ENCODE measurements around the gene DPEP1. TPM values are rescaled to one million over a fixed set of nuclear protein-coding genes. Genes with fewer than 3 reads are reported as not detected.
"Not testable (repeated sequence)": the region's sequence is repeated elsewhere in the genome, so short reads cannot be mapped to it uniquely, and the experiment has no call there.

DPEP1 gene
- total RNA-seq, 1 donor from 2014 or later: 3.9 TPM

- DNase-seq: no peak
Observed at GRCh38 chr16:89620406-89620841, 7.0 kb downstream of the DPEP1 start.

GRCh38 chr16:89621136-89621697, 7.8 kb downstream of the DPEP1 start:
- DNase-seq: no peak

- DNase-seq: no peak
Observed at GRCh38 chr16:89621698-89622409, 8.4 kb downstream of the DPEP1 start.

- no peak for DNase-seq
Observed at GRCh38 chr16:89623511-89624261, 10.2 kb downstream of the DPEP1 start.

DNA sequence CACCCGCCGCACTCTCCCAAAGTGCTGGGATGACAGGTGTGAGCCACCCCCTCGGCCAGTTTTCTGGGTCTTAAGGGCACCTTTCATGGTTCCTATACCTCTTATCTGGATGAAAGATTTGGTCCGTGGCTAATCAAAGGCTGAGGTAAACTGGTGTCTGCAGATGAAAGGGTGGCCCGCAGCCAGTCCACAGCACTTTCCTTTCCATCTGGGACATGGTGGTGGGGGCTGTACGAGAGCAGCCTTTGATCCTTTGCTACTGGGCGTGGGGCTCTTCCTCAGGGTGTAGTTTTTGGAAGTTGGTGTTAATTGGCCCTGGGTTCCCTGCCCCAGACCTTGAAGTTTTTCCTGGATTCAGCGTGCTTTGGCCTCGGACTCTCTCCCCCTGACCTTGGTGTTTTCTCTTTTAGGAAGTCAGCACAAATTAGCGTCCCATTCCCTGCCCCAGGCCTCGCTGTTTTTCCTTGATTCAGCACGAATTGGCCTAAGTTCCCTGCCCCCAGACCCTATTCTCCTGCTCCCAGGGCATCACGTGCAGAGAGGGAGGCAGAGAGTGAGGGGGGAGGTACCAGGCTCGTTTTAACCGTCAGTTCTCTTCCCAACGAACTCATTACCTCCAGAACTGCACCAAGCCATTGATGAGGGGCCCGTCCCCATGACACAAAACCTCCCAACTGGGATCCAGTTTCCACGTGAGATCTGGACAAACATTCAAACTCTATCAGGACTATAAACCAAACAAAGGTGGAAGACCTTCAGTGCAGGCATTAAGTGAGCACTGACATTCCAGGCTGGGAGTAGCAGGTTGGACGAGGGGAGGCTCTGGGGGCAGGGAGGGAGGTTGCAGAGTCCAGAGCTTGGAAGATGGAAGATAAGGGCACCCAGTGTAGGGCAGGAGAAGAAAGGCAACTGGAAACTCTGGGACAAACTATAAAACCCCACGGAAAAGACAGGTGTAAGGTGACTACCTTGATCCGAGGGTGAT, 11.6 kb downstream of the DPEP1 start:
- DNase-seq: no peak

- DNase-seq: no peak
Observed at GRCh38 chr16:89629827-89630610, 16.6 kb downstream of the DPEP1 start.

DNA sequence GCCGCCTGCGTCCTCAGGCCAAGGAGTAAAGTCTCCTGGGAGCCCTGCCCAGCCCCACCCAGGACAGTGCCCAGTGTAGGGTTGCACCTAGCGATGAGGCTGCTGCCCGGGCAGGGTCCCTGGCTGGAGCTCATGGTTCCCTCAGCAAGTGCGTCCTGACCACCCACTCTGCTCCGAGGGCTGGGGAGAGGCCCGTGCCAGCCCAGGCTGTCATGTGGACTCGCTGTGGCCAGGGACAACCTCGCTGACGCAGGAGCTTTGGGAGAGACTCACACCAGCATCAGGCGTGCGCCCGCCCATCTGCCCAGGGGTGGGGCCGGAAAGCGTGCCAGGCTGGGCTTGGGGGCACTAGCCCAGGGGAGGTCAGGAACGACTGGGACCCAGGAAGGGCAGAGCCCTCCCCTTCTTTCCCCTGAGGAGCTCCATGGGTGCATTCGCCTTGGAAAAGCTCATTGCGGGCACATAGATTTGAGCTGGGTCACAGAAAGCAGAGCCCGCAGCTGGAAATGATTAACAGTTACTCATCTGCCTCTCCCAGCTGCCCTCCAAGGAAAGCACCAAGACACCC, 19.7 kb downstream of the DPEP1 start:
- DNase-seq: no peak

GRCh38 chr16:89634463-89635385, 21.3 kb downstream of the DPEP1 start:
- not testable (repeated sequence) for DNase-seq

- no peak for DNase-seq
Observed at GRCh38 chr16:89636663-89637062, 23.2 kb downstream of the DPEP1 start.

- DNase-seq: no peak
Observed at GRCh38 chr16:89637379-89637778, 23.9 kb downstream of the DPEP1 start.

- DNase-seq: no peak
Observed at GRCh38 chr16:89638455-89638854, 25.0 kb downstream of the DPEP1 start.

- DNase-seq: no peak
Observed at GRCh38 chr16:89639385-89639784, 25.9 kb downstream of the DPEP1 start.

- no peak for DNase-seq
Observed at GRCh38 chr16:89641458-89642119, 28.1 kb downstream of the DPEP1 start.

- no peak for DNase-seq
Observed at GRCh38 chr16:89642574-89642973, 29.1 kb downstream of the DPEP1 start.

DNA sequence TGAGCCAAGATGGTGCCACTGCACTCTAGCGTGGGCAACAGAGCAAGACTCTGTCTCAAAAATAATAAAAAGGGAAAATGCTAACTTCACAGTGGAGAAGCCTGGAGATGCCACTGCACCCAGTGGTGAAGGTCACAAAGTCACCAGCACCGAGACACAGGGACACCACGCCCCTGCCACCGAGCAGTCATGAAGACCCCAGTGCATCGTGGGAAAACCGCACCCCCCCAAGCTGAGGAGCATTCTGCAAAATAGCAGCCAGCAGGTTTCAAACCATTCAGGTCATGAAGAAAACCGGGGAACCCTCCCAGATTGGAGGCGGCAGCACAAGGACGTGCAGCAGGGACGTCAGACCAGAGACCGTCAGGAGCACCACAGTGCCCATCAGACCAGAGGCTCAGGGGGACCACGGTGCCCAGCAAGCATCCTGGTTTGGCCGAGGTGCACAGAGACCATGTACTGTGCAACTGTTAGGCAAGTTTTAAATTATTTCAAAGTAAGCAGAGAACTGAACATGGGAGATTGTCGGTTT, 30.4 kb downstream of the DPEP1 start:
- DNase-seq: no peak

DNA sequence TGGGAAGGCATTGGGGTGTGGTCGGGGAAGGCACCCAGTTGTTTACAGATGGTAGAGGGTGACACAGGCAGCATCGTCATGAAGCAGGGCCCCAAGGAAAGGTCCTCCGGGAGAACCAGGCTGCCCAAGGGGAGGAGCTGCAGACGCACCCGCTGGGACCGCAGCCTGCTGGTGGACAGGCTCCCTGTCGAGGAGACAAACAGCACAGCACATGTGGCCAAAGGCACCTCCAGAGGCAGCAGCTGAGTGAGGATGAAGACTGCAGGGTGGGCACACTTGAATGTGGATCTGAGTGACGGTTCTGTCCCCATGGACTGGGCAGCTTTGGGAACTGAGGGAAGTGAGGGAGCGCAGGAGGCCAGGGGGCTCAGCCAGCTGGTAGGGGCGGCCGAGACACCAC, 31.7 kb downstream of the DPEP1 start:
- no peak for DNase-seq

DNA sequence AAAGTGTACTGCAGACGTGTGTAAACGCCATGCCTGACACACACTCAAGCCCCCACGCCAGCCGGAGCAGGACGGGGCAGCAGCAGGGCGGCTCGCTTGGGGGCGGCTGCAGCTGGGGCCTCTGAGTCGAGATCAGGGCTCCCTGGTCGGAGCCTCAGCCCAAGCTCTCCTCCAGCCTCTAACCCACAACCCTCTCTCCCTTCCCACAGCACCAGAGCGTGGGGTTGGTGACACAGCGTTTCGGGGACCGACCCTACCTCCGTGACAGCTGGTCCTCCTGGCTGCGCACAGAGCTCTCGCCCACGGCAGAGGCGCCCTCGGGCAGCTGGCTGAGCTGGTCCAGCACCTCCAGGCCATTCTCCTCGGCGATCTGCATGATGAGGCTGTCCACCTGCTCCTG, 32.8 kb downstream of the DPEP1 start:
- no peak for DNase-seq

GRCh38 chr16:89646906-89647305, 33.5 kb downstream of the DPEP1 start:
- DNase-seq: no peak

- DNase-seq: no peak
Observed at GRCh38 chr16:89651584-89651983, 38.1 kb downstream of the DPEP1 start.
